Esophagus muscularis mucosa (tissue), 4 donors: ENCODE measurements around the gene SEMA7A.

Source experiments
- CTCF ChIP-seq, 3 experiments: fragments of 200-600 bp in 2 of 3; fragments of 450-650 bp in 1 of 3; sonication (generic) in 2 of 3; IDR thresholded peaks; one replicate each; pipeline ENCODE4 v1.5.1; 2017 to 2019; ENCODE audit warnings: antibody characterized with exemption in 3 of 3, mild to moderate bottlenecking in 2 of 3, moderate library complexity in 1 of 3
- EP300 ChIP-seq: sonication (generic); formaldehyde crosslinking; IDR thresholded peaks from one replicate; pipeline ENCODE4 v1.6.1; 2017; ENCODE audit warnings: antibody characterized with exemption
- POLR2A ChIP-seq: fragments of 450-650 bp; IDR thresholded peaks from one replicate; pipeline ENCODE4 v1.6.1; 2017; ENCODE audit warnings: antibody characterized with exemption, moderate library complexity, mild to moderate bottlenecking, low read depth

GRCh38 chr15:74433592-74434262 is at the start of gene SEMA7A:
- TF ChIP-seq CTCF (IDR thresholded peaks at IDR 0.05) (peak in 1 of 3 experiments; percentile 14), POLR2A (no peak), EP300 (no peak)
